T-helper 2 cell treated with Interferon-gamma antibody and Interleukin-4, amounts not matched to agents 100 ng/mL and 5 ng/mL, for 36 hours (primary cell): ENCODE data around the gene RAB9A. TPM values are rescaled to one million over a fixed set of nuclear protein-coding genes. Genes with fewer than 3 reads are reported as not detected.
"Not testable (repeated sequence)": the region's sequence is repeated elsewhere in the genome, so short reads cannot be mapped to it uniquely, and the experiment has no call there.

Experiments
- intact Hi-C: fragments of 100-400 bp; cut with micrococcal nuclease; formaldehyde crosslinking; loops from one replicate; pipeline ENCODE4 v1.15.1; 2023
- total RNA-seq: library from RNA; stranded (reverse); gene quantifications from 2 replicates; pipeline ENCODE4 v1.2.3, GENCODE V29; 2022

The RAB9A gene
- total RNA-seq = 6.2 and 9.0 TPM in 2 replicates

GRCh38 chrX:13688958-13689740, at the start of gene RAB9A:
TSS of gene RAB9A (plus strand) at chrX:13689128. CDS start at chrX:13708747, 19,619 bp downstream.
- intact Hi-C loops = loop anchor here (1.0 to 2.0 kb wide), 3 partner anchors 36 to 341 kb away; partner anchors contain the start of genes OFD1, TCEANC and TRAPPC2

- intact Hi-C loops = not testable (repeated sequence)
Measured at GRCh38 chrX:13641684-13642083, 47.2 kb upstream of the RAB9A start.

- intact Hi-C loops = no loop called here
Measured at GRCh38 chrX:13645464-13646153, 43.3 kb upstream of the RAB9A start.

GRCh38 chrX:13646154-13646549, 42.8 kb upstream of the RAB9A start:
- intact Hi-C loops = no loop called here

- intact Hi-C loops = no loop called here
Measured at GRCh38 chrX:13647709-13648212, 41.2 kb upstream of the RAB9A start.

GRCh38 chrX:13648336-13648735, 40.6 kb upstream of the RAB9A start:
- intact Hi-C loops = not testable (repeated sequence)

- intact Hi-C loops = no loop called here
Measured at GRCh38 chrX:13649838-13650237, 39.1 kb upstream of the RAB9A start.

GRCh38 chrX:13650318-13650717, 38.6 kb upstream of the RAB9A start:
- intact Hi-C loops = no loop called here

- intact Hi-C loops = no loop called here
Measured at GRCh38 chrX:13651150-13651549, 37.8 kb upstream of the RAB9A start.

- intact Hi-C loops = loop anchor here (2.0 kb wide), 7 partner anchors 36 to 702 kb away; partner anchors contain the start of gene RAB9A
Measured at GRCh38 chrX:13652287-13652793, 36.6 kb upstream of the RAB9A start.

GRCh38 chrX:13652850-13653693, 35.9 kb upstream of the RAB9A start, which contains the start of gene TCEANC:
TSS of gene TCEANC (plus strand) at chrX:13653141. CDS start at chrX:13662509, 9,368 bp downstream.
- intact Hi-C loops = loop anchor here (1.0 to 2.0 kb wide), 9 partner anchors 36 to 702 kb away; partner anchors contain the start of genes GEMIN8, OFD1, RAB9A and TRAPPC2

- intact Hi-C loops = no loop called here
Measured at GRCh38 chrX:13654116-13654515, 34.8 kb upstream of the RAB9A start.

- intact Hi-C loops = no loop called here
Measured at GRCh38 chrX:13655674-13656073, 33.3 kb upstream of the RAB9A start.

- intact Hi-C loops = loop anchor here (1.0 kb wide), 2 partner anchors 90 to 374 kb away; no protein-coding TSS in a partner anchor
Measured at GRCh38 chrX:13658602-13659001, 30.3 kb upstream of the RAB9A start.

- intact Hi-C loops = no loop called here
Measured at GRCh38 chrX:13659063-13659462, 29.9 kb upstream of the RAB9A start.

- intact Hi-C loops = no loop called here
Measured at GRCh38 chrX:13661735-13662288, 27.1 kb upstream of the RAB9A start.

- intact Hi-C loops = no loop called here
Measured at GRCh38 chrX:13662355-13662791, 26.6 kb upstream of the RAB9A start.

- intact Hi-C loops = no loop called here
Measured at GRCh38 chrX:13664020-13664419, 24.9 kb upstream of the RAB9A start.

- intact Hi-C loops = no loop called here
Measured at GRCh38 chrX:13666836-13667235, 22.1 kb upstream of the RAB9A start.

- intact Hi-C loops = no loop called here
Measured at GRCh38 chrX:13667919-13668318, 21.0 kb upstream of the RAB9A start.
